Stimulated activated CD4-positive, alpha-beta T cell treated with anti-CD3 and anti-CD28 coated beads, Interleukin-1b, Interleukin-23, amount 100 ng/mL, for 4 hours (primary cell): Measurements from ENCODE around the gene MAN2B2.

Source experiments
- DNase-seq, 2 donors: peaks; one replicate each; pipeline ENCODE4 v3.0.0-alpha.2; 2020; ENCODE audit warnings: low read depth in 2 of 2

The MAN2B2 gene

GRCh38 chr4:6567218-6567617 lies 7.8 kb upstream of the MAN2B2 start:
- no peak for DNase-seq

GRCh38 chr4:6568148-6568547 lies 6.8 kb upstream of the MAN2B2 start:
- DNase-seq, result no peak

DNA sequence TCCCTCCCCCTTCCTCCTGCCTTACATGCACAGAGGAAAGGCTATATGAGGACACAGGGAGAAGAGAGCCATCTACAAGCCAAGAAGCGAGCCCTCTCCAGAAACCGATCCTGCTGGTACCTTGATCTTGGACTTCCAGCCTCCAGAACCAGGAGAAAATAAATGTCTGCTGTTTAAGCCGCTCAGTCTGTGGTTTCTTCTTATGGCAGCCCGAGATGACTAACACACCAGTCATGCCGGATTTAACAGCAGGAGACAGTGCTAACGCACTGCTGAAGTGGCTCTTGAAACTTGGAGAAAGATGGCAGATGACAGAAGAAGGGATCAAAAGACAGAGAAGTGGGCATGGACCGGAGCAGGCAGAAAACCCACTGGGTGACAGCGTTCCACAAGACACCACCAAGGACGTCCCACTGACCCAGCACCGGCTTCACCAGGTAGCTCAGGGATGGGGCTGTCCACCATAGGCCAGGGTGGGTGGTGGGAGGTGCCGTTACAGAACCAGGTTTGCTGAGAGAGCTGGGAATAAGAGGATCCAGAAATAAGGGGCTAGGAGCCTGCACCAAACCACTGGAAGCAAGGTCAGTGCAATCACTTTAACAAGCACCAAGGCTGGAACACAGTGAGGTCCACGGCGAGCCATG lies 6.2 kb upstream of the MAN2B2 start:
- no peak for DNase-seq

DNA sequence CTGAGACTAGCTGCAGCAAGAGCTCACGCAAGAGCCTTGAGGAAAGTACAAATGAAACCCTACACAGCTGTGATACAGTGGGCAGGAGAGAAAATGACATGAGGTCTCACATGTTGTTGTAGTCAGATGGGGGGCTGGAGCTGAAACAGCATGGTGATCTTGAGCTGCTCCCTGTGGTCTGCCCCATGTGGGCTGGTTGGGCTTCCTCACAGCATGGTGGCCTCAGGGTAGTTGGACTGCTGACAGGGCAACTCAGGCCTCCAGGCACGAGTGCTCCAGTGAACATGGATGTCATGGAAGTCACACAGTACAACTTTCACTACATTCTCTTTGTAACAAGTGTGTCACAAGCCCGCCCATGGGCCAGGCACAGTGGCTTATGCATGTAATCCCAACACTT lies 3.4 kb upstream of the MAN2B2 start:
- DNase-seq, result no peak

DNA sequence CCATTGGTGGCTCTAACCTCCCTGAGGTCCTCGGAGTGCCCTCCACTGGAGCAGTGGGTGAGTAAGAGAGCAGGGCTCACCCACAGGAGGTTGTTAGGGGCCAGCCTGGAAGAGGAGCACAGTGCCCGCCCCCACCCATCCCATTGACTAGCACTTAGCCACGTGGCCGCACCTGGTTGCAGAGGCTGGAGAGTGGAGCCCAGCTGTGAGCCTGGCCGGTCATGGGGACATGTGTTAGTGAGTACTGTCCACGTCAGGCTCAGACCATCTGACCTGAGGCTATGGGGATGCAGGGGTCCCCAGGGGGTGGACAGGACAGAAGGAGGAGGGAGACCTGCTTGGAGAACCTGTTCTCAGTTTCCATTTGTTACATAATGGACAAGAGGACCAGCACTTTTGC lies 1.4 kb upstream of the MAN2B2 start:
- DNase-seq, result no peak

GRCh38 chr4:6573986-6574746 lies 823 bp upstream of the MAN2B2 start:
- DNase-seq, result no peak

DNA sequence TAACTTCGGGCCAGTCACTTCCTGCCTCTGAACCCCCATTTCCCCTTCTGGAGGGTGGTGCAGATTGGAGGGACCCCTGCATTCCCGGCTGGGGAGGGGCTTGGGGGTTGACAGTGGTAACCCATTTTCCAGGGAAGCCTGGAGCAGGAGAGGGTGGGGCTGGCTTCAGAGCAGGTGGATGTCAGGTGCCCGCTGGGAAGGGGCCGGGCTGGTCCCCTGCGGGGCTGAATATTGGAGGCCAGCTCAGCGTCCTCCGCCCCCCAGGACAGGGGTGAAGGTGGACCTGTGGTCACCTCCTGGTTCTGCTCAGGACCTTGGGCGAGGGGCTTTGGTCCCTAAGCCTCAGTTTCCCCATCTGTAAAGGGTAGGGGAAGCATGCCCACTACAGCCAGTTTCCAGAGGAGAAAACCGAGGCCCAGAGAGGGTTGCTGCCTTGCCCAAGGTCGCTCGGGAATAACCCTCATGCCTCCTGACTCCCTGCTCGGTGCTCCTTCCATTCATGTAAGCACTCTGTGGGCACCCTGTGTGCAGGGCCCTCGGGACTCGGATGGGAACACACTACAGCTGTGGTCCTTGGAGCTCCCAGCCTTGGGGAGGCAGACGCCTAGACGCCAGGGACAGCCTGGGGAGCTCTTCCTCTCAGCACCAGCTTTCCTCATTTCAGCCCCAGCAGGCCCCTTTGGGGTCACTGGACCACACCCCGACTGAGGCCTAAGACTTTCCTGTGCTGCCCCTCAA lies 683 bp downstream of the MAN2B2 start:
- no peak for DNase-seq

DNA sequence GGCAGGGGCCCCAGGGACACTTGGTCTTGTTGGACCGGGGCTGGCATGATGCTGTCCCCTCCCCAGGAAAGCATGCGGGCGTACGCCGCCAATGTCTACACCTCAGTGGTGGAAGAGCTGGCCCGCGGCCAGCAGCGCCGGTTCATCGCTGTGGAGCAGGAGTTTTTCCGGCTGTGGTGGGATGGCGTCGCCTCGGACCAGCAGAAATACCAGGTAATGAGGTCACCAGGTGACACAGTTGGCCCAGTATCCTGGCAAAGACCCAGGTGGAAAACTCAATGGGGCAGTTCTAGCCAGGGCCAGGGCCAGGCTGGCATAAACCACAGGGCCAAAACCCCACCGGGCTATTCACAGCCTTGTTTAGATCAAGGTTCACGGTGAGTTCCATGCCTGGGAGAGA lies 1.5 kb downstream of the MAN2B2 start:
- no peak for DNase-seq

- no peak for DNase-seq
These were observed 1.9 kb downstream of the MAN2B2 start for GRCh38 chr4:6576932-6577331.

GRCh38 chr4:6577409-6577808 lies 2.4 kb downstream of the MAN2B2 start:
- DNase-seq, result no peak

- no peak for DNase-seq
These were observed 3.2 kb downstream of the MAN2B2 start for GRCh38 chr4:6578221-6578620.

GRCh38 chr4:6580353-6580752 lies 5.4 kb downstream of the MAN2B2 start:
- DNase-seq, result no peak

- DNase-seq, result no peak
These were observed 6.7 kb downstream of the MAN2B2 start for GRCh38 chr4:6581566-6582121.

DNA sequence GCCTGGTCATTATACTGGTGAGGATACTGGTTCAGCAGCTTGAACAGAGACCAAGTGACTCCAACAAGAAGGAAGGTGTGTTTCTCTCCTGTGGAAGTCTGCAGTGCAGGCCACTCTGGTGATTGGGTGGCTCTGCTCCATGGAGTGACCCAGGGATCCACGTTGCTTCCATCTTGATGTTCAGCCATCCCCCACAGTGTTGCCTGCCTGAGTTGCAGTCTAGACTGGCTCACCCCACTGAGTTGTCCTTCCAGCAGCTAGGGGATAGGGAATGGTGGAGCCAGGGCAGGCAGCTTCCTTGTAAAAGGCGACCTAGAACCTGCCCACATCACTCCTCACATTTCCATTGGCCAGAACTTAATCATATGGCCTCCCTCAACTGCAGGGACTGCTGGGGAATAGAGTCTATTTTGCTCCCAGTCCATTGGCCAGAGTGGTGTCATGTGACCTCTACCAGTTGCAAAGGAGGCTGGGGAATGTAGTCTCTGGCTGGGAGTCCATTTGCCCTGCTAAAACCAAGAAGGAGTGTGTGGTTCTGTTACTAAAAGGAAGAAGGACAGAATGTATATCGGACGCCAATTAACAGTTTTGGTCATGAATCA lies 8.0 kb downstream of the MAN2B2 start:
- DNase-seq, result no peak

DNA sequence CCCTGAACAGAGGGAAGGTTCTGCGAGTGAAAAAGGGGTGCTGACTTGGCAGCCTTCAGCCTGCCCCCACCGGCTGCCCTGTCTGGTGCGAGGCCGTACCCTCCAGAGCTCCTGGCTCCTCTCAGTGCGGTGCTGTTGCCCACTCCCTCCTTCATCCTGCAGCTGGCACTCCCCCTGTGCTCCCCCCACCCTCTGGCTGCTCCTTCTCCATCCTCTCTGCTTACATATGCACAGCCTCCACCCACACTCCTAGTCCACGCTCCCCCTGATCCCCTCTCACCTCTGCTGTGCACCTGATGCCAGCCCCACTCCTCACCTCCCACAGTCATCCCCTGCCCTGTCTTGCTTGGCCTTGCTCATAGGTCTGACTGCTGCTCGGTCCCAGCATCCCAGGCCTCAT lies 9.9 kb downstream of the MAN2B2 start:
- DNase-seq, result no peak

DNA sequence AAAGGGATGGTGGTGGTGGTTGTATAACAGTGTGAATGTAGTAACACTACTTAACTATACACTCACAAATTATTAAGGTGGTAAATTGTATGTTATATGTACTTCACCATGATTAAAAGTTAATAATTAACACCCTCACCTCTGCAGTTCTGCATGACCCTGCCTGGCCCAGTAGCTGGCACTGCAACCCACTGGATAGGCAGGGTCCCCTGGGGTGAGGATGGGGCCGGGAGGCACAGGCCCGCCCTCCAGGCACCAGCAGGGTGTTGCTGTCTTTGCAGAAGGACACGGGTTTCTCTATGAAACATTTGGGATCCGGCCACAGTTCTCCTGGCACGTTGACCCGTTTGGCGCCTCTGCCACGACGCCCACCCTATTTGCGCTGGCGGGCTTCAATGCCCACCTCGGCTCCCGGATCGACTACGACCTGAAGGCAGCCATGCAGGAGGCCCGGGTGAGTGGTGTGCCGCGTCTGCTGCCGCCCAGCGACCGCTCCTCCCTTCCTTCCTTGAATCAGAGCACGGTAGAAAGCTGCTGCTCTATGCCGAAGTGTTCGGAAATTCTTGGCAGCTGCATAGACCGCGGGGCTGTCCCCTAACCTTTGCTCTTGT lies 11.8 kb downstream of the MAN2B2 start:
- DNase-seq, result no peak

- DNase-seq, result no peak
These were observed 14.5 kb downstream of the MAN2B2 start for GRCh38 chr4:6589444-6589843.

DNA sequence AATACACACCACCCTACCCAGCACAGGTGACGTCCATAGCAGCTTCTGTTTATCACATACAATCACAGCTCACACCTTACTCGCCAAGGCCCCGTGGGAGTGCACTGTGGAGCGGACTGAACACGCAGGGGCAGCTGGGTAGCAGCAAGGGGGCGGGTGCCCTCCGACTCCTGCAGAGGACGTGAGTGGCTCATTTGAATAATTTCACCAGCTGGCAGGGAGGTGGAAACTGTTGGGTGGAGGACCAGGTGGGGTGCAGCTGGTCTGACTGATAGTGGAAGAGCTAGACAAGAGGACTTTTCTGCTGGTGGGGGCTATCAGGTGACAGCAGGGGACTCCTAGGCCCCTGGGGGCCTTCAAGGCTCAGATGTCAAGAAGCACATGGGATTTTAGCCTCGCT lies 16.3 kb downstream of the MAN2B2 start:
- no peak for DNase-seq

DNA sequence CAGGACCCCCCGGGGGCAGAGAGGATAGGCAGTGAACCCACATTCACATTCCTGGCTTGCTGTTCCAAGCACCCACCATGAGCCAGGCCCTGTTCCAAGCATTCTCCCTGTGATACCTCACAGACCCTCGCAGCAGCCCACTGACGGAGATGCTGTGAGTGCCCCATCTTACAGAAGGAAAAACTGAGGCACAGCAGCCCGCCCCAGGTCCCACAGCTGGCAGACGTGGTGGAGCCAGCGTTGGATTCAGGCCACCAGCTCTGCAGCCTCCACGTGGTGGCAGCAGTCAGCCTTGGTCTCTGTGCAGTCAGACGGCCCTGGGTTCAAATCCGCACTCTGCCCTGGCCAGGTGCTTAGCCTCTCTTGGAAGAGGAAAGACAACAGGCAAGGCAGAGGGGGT lies 16.8 kb downstream of the MAN2B2 start:
- no peak for DNase-seq

- DNase-seq, result no peak
These were observed 18.0 kb downstream of the MAN2B2 start for GRCh38 chr4:6592804-6593563.

DNA sequence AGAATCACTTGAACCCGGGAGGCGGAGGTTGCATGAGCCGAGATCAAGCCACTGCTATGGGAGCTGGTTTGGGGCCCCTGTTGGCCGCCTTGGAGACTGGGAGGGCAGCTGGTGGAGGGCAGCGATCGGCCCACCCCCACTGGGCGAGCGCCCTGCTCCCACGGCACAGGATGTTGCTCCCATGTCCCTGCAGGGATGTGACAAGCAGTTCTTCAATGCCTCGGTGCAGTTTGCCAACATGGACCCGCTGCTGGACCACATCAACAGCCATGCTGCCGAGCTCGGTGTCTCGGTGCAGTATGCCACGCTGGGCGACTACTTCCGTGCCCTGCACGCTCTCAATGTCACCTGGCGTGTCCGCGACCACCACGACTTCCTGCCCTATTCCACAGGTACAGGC lies 19.4 kb downstream of the MAN2B2 start:
- no peak for DNase-seq
